Pancreas (tissue), 10 donors: ENCODE measurements around the gene EDDM13. TPM values are rescaled to one million over a fixed set of nuclear protein-coding genes. Genes with fewer than 3 reads are reported as not detected.

Experiments used
- ATAC-seq, 4 donors: fragments of 200-7000 bp; cut with Tn5 transposase; one replicate each; pipeline versions ENCODE4 v1.8.0 to v1.9.1; 2020; ENCODE audit warnings: mild to moderate bottlenecking in 4 of 4, moderate library complexity in 4 of 4
- DNase-seq, 6 donors: peaks; one replicate each; pipeline ENCODE4 v3.0.0-alpha.2; 2020
- FAIRE-seq: peaks from 2 replicates; lab custom pipeline; 2012; peaks lifted over from hg19 to GRCh38; lab: Jason Lieb, UNC
- H3K27ac ChIP-seq, 4 donors: fragments of 200-600 bp; sonication (generic); 1 replicate in 3 of 4; 2 replicates in 1 of 4; pipeline versions ENCODE4 v1.5.0 to v1.8.0; 2020
- H3K27me3 ChIP-seq, 4 donors: fragments of 200-600 bp; one replicate each; pipeline ENCODE4 v1.8.0; 2021
- H3K36me3 ChIP-seq, 3 donors: fragments of 200-600 bp; sonication (generic) in 1 of 3; one replicate each; pipeline versions ENCODE4 v1.5.0 to v1.8.0; 2020 to 2021
- H3K4me1 ChIP-seq, 3 donors: fragments of 200-600 bp; one replicate each; pipeline ENCODE4 v1.8.0; 2021
- H3K4me3 ChIP-seq, 4 donors: fragments of 200-600 bp; sonication (generic) in 2 of 4; one replicate each; pipeline versions ENCODE4 v1.5.0 to v1.8.0; 2020 to 2021
- H3K9me3 ChIP-seq, 4 donors: fragments of 200-600 bp; one replicate each; pipeline ENCODE4 v1.8.0; 2021
- WGBS, 2 donors: extraction: QIAGEN DNeasy Blood & Tissue Kit; methylation state at CpG; one replicate each; pipeline ENCODE4 v1.1.7; 2013; 5-methylcytosine and 5-hydroxymethylcytosine counted together
- intact Hi-C, 3 donors: fragments of 100-400 bp; cut with DNase I; formaldehyde crosslinking; loops; one replicate each; pipeline versions ENCODE4 v1.11.1 to v1.14.2; 2022
- polyA plus RNA-seq, 2 donors: library from polyadenylated mRNA; stranded (reverse); fragments of 200-250 nt; gene quantifications; one replicate each; pipeline ENCODE4 v1.2.3, GENCODE V29; 2013
- total RNA-seq, 6 donors: library from RNA; stranded (reverse); fragmentation: NEBNext Ultra II Directional in 4 of 6; extraction: Animal tissue kit (Norgen Biotek cat#: 25700) in 4 of 6; gene quantifications; one replicate each; pipeline versions ENCODE4 v1.2.1 to v1.2.4, GENCODE V29; 2021 to 2023
- TF ChIP-seq, protein P1 (sequence below), 4 donors: fragments of 200-600 bp; sonication (generic) in 3 of 4; IDR thresholded peaks; one replicate each; pipeline versions ENCODE4 v1.5.0 to v1.8.0; 2021; ENCODE audit warnings: antibody characterized with exemption in 4 of 4
- donor health status: healthy with polysubstance abuse.
- donor health status: DM: no; HTN: no; CAD: no; lungs with moderate emphysema.
- donor health status: DM: no; HTN: no; CAD: no.
- donor health status: control.
- donor health status: control.
- donor health status: Bipolar disorder and iron deficiency.
- donor health status: DM: yes; HTN: yes; CAD: no.
- donor health status: DM: no; HTN: no; CAD: no.
- donor health status: DM: no; HTN: no; CAD: no.
- donor health status: DM: yes; HTN: yes; CAD: no.

EDDM13 gene
- total and polyA plus RNA-seq, 8 donors: 0.49 TPM; not detected in 7

DNA sequence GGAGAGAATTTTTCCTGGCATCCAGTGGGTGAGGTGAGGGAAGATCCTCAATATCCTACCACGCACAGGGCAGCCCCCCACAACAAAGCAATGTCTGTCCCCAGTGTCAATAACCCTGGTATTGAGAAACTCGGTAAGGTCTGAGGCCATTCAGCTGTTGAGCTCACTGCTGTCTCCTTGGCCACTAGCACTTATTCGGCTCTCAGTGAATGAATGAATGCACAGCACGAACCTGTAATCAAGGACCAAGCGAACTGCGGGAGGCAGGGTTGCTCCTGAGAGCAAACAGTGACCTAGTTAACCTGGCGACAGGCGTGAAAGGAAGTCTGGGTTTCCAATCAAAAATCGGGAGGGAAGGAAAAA is 41.5 kb downstream of the EDDM13 start:
- H3K9me3 ChIP-seq: no peaks in the 10 kb centered on the region
- peak overlapping the region; percentile 31 to 73 (median 50) for H3K4me3 ChIP-seq
- peak; percentile 12 to 34 (median 14) for ATAC-seq
- H3K27ac ChIP-seq: peak overlapping the region; percentile 94 to 98 (median 97)
- peaks cover 0 to 4% (median 0%) of the 10 kb centered on the region in 3 donors for H3K4me1 ChIP-seq
- FAIRE-seq: no peak
- intact Hi-C loops: no loop called here
- TF ChIP-seq, protein P1, sequence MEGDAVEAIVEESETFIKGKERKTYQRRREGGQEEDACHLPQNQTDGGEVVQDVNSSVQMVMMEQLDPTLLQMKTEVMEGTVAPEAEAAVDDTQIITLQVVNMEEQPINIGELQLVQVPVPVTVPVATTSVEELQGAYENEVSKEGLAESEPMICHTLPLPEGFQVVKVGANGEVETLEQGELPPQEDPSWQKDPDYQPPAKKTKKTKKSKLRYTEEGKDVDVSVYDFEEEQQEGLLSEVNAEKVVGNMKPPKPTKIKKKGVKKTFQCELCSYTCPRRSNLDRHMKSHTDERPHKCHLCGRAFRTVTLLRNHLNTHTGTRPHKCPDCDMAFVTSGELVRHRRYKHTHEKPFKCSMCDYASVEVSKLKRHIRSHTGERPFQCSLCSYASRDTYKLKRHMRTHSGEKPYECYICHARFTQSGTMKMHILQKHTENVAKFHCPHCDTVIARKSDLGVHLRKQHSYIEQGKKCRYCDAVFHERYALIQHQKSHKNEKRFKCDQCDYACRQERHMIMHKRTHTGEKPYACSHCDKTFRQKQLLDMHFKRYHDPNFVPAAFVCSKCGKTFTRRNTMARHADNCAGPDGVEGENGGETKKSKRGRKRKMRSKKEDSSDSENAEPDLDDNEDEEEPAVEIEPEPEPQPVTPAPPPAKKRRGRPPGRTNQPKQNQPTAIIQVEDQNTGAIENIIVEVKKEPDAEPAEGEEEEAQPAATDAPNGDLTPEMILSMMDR (IDR thresholded peaks at IDR 0.05): no peak
- no peaks in the 10 kb centered on the region for H3K36me3 ChIP-seq
- H3K27me3 ChIP-seq: no peaks in the 10 kb centered on the region
- 0% methylated on average over 9 of the region's 9 CpGs for WGBS, 2 donors
- DNase-seq: peak in 1 of 6 donors; percentile 49

DNA sequence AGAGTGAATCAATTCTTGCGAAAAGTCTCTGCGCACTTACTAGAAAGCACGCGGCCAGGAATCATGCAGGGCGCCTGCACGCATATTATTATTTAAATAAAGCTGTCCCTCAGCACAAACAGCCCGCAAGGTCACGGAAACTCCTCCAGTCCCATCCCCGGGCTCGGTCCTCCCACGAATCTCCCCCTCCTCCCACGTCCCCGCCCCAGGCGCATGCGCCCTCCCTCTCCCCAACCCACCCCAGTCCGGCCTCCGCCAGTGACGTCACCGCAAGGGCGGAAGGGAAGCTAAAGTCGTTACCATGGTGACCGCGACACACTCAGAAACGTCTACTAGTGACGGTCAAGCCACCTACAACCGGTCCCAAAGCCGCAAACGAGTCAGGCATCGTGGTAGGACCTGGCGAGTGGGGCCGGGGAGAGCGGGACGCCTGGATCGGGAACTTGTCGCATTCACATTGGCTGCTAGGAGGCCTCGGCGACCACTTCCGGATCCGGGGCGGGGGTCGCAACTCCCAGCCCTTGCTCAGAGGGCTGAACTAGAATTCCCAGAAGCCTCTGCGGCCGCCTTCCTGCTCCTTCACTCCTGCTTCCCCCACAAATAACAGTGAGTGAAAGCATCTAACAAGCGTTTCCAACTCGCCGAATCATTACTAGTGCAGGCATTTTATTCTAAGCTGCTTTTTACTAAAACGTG is 42.0 kb downstream of the EDDM13 start, which contains the start of gene ZSCAN5A:
TSS of gene ZSCAN5A (minus strand) at position 459 of the 696 bp plus-strand sequence. CDS start 89,793 bp downstream, outside the sequence.
- 0 to 1% methylated on average over 39 to 47 of the region's 47 CpGs for WGBS, 2 donors

GRCh38 chr19:56315077-56315828 is 42.7 kb downstream of the EDDM13 start:
- FAIRE-seq: peak; percentile 95
- Histone ChIP-seq H3K27ac (peak overlapping the region; percentile 94 to 98 (median 97)), H3K9me3 (no peaks in the 10 kb centered on the region), H3K4me1 (peaks cover 0 to 4% (median 0%) of the 10 kb centered on the region in 3 donors), H3K4me3 (peak overlapping the region; percentile 39 to 73 (median 52)), H3K36me3 (no peaks in the 10 kb centered on the region), H3K27me3 (no peaks in the 10 kb centered on the region)
- ATAC-seq: peak; percentile 91 to 96 (median 92)
- intact Hi-C loops: no loop called here
- TF ChIP-seq, protein P1 (IDR thresholded peaks at IDR 0.05): no peak
- 1% methylated on average over 37 of the region's 37 CpGs for WGBS, 2 donors
- peak; percentile 82 to 96 (median 94) for DNase-seq

More for the DNA sequence above, 42.0 kb downstream of the EDDM13 start, which contains the start of gene ZSCAN5A:
- H3K4me1 ChIP-seq: peaks cover 0 to 4% (median 0%) of the 10 kb centered on the region in 3 donors
- H3K36me3 ChIP-seq: no peaks in the 10 kb centered on the region
- H3K9me3 ChIP-seq: no peaks in the 10 kb centered on the region
- TF ChIP-seq, protein P1 (IDR thresholded peaks at IDR 0.05): no peak
- intact Hi-C loops: no loop called here
- H3K27ac ChIP-seq: peak within 1 kb of the TSS; percentile 94 to 98 (median 97)
- DNase-seq: peak; percentile 96 to 99 (median 99)
- ATAC-seq: peak; percentile 88 to 95 (median 90)
- no peaks in the 10 kb centered on the region for H3K27me3 ChIP-seq
- peak within 1 kb of the TSS; percentile 39 to 73 (median 52) for H3K4me3 ChIP-seq
- FAIRE-seq: no peak

DNA sequence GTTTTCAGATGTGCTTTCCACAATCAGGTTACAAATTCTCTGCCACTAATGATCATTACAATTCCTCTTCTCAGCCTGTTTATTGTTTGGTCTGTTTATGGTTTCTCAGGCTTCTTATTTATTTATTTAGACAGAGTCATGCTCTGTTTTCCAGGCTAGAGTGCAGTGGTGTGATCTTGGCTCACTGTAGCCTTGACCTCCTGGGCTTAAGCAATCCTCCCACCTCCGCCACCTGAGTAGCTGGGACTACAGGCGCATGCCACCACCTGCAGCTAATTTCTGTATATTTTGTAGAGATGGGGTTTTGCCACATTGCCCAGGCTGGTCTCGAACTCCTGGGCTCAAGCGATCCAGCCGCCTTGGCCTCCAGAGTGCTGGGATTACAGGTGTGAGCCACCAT is 44.2 kb downstream of the EDDM13 start:
- Histone ChIP-seq H3K27me3 (no peaks in the 10 kb centered on the region), H3K27ac (no peak overlapping the region), H3K4me1 (peaks cover 0 to 4% (median 0%) of the 10 kb centered on the region in 3 donors), H3K36me3 (no peaks in the 10 kb centered on the region), H3K4me3 (no peak overlapping the region), H3K9me3 (no peaks in the 10 kb centered on the region)
- TF ChIP-seq, protein P1 (IDR thresholded peaks at IDR 0.05): no peak
- DNase-seq (no peak), ATAC-seq (no peak), FAIRE-seq (no peak)
- intact Hi-C loops: no loop called here
- 91 to 98% methylated on average over 5 of the region's 5 CpGs for WGBS, 2 donors
